WERI-Rb-1 (cell line): ENCODE results near the gene FCGR1A.
"Not testable (repeated sequence)": the region's sequence is repeated elsewhere in the genome, so short reads cannot be mapped to it uniquely, and the experiment has no call there.

Experiments used
- DNase-seq: peaks from one replicate; pipeline ENCODE4 v3.0.0-alpha.2; 2020
- H3K27ac ChIP-seq: fragments of 250-450 bp; sonication (Bioruptor Pico); 2 replicates; pipeline ENCODE4 v1.5.1; 2020; ENCODE audit warnings: mild to moderate bottlenecking, moderate library complexity
- H3K27me3 ChIP-seq: fragments of 250-450 bp; sonication (Bioruptor Pico); 2 replicates; pipeline ENCODE4 v1.5.1; 2021; ENCODE audit warnings: mild to moderate bottlenecking, low read depth, moderate library complexity; ENCODE audit not compliant: insufficient read depth, severe bottlenecking
- H3K36me3 ChIP-seq: fragments of 250-450 bp; sonication (Bioruptor Pico); 2 replicates; pipeline ENCODE4 v1.5.1; 2020; ENCODE audit warnings: mild to moderate bottlenecking, moderate library complexity
- H3K4me3 ChIP-seq: 2 replicates; pipeline ENCODE4 v1.5.1; 2011; ENCODE audit warnings: low read depth, mild to moderate bottlenecking, control low read depth, low read length
- H3K9me3 ChIP-seq: fragments of 250-450 bp; sonication (Bioruptor Pico); 2 replicates; pipeline ENCODE4 v1.5.1; 2021; ENCODE audit warnings: mild to moderate bottlenecking, moderate library complexity; ENCODE audit not compliant: severe bottlenecking

FCGR1A gene

DNA sequence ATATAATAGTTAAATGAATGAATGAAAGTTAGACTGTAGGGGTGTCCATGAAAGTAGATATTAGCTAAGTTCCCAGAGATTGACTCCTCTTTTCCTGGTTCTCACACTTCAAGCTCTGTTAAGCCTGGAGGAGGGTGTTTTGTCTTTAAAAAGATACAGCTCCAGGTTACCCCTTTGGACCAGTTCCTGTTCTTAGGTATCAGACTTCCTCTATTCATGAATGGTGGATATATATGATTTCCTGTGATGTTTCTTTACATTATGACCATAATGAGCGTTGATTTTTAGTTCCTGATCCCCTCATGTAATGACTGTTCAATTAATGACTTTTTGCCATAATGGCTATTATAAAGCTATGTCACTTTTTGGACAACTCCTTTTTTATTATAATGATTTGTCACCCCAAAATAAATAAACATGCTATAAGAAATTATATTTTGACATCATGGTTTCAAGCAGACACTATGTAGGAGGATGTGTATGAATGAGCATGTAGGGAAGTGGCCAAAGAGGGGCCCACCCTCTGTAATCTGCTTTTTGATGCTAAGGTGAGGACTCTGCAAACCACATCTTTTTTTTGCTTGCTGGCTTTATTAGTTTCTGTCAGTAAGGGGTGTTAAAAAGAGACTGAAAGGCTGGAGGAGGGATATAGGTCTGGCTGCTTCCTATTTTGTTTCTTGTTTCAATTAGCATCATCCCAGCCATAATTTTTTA is 18.2 kb upstream of the FCGR1A start:
- H3K4me3 ChIP-seq, H3K9me3 ChIP-seq, H3K36me3 ChIP-seq, DNase-seq, H3K27ac ChIP-seq, H3K27me3 ChIP-seq: not testable (repeated sequence)

- not testable (repeated sequence) for DNase-seq
Measured at GRCh38 chr1:149766241-149766640, 16.3 kb upstream of the FCGR1A start.

GRCh38 chr1:149769216-149769615 is 13.3 kb upstream of the FCGR1A start:
- H3K4me3 ChIP-seq, H3K9me3 ChIP-seq, H3K27me3 ChIP-seq, DNase-seq, H3K27ac ChIP-seq, H3K36me3 ChIP-seq: not testable (repeated sequence)

More at GRCh38 chr1:149766241-149766640, 16.3 kb upstream of the FCGR1A start:
- not testable (repeated sequence) for H3K27me3 ChIP-seq, H3K4me3 ChIP-seq, H3K36me3 ChIP-seq, H3K9me3 ChIP-seq, H3K27ac ChIP-seq

- H3K27ac ChIP-seq, H3K9me3 ChIP-seq, H3K27me3 ChIP-seq, H3K36me3 ChIP-seq, DNase-seq, H3K4me3 ChIP-seq: not testable (repeated sequence)
Measured at GRCh38 chr1:149770661-149771060, 11.8 kb upstream of the FCGR1A start.

DNA sequence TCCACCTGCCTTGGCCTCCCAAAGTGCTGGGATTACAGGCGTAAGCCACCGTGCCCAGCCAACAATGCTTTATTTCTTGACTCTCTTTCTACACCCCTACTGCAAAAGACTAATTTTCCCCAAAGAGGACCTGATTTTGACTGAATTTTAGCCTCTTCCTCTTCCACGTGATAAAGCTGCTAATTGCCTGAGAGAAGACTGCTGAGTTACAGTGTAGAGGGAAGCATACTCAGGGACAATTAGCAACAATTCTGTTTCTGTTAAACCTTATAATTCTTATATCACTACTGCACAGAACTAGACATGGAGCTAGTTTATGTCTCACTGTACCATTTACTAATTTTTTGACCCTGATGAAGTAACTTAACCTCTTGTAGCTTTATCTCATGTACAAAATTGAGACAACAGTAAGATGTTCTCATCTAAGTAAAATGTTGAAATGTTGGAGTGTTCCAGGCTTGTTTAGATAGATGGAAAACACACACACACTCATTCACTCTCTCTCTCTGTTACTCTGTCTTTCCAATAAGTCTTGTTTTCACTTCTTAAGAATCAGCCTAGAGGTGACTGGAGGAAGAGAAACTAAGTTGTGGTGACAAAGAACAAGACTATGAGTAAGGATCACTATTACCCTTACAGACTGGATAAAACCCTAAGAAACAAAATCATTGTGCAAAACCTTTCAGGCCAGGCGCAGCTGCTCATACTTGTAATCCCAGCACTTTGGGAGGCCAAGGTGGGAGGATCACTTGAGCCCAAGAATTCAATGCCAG is 10.7 kb upstream of the FCGR1A start:
- H3K27me3 ChIP-seq, H3K36me3 ChIP-seq, H3K4me3 ChIP-seq, DNase-seq, H3K27ac ChIP-seq, H3K9me3 ChIP-seq: not testable (repeated sequence)

DNA sequence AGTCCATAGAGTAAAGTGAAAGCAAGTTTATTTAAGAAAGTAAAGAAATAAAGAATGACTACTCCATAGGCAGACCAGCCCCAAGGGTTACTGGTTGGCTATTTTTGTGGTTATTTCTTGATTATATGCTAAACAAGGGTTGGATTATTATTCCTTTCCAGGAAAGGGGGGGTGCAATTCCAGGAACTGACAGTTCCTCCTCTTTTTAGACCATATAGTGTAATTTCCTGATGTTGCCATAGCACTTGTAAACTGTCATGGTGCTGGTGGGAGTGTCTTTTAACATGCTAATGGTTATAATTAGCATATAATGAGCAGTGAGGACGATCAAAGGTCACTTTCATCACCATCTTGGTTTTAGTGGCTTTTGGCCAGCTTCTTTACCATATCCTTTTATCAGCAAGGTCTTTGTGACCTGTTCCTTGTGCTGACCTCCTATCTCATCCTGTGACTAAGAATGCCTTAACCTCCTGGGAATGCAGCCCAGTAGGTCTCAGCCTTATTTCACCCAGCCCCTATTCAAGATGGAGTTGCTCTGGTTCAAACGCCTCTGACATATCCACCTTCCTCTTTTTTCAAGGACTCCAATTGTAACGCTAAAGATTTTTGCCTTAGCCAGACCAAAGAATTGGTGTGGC is 6.9 kb upstream of the FCGR1A start:
- DNase-seq, H3K27ac ChIP-seq, H3K9me3 ChIP-seq, H3K27me3 ChIP-seq, H3K36me3 ChIP-seq, H3K4me3 ChIP-seq: not testable (repeated sequence)

GRCh38 chr1:149777084-149777483 is 5.4 kb upstream of the FCGR1A start:
- not testable (repeated sequence) for H3K9me3 ChIP-seq, H3K27me3 ChIP-seq, H3K36me3 ChIP-seq, DNase-seq, H3K27ac ChIP-seq, H3K4me3 ChIP-seq

GRCh38 chr1:149778313-149778712 is 4.2 kb upstream of the FCGR1A start:
- not testable (repeated sequence) for H3K36me3 ChIP-seq, H3K27ac ChIP-seq, DNase-seq, H3K4me3 ChIP-seq, H3K27me3 ChIP-seq, H3K9me3 ChIP-seq

DNA sequence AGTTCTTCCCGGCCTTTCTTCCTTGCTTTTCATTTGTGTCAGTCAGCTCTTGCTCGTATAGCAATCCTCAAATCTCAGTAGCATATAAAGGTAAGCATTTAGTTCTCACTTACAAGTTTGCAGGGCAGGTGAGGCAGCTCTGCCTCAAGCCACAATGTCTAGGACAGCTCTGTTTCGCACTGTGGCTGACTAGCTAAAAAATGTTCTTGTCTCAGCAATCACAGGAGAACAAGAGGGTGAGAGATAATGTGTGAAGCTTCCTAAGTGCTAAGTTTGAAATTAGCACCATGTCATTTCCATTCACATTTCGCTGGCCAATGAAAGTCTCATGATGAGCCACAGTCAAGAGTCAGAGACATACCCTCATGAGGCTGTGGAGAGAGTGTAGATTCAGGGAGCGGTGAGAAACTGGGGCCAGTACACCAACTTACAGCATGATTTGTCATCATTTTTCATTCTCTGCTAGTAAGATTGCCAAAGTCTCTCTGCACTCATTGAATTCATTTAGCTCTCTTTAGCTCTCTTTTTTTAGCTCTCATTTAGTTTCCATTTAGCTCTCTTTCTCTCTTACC is 995 bp upstream of the FCGR1A start:
- not testable (repeated sequence) for DNase-seq, H3K27me3 ChIP-seq

GRCh38 chr1:149783289-149783688 is 795 bp downstream of the FCGR1A start:
- not testable (repeated sequence) for H3K36me3 ChIP-seq, H3K27ac ChIP-seq, H3K27me3 ChIP-seq, DNase-seq, H3K9me3 ChIP-seq, H3K4me3 ChIP-seq

More for the DNA sequence above, 995 bp upstream of the FCGR1A start:
- H3K4me3 ChIP-seq, H3K27ac ChIP-seq, H3K9me3 ChIP-seq, H3K36me3 ChIP-seq: not testable (repeated sequence)

GRCh38 chr1:149783868-149784267 is 1.4 kb downstream of the FCGR1A start:
- not testable (repeated sequence) for H3K4me3 ChIP-seq

DNA sequence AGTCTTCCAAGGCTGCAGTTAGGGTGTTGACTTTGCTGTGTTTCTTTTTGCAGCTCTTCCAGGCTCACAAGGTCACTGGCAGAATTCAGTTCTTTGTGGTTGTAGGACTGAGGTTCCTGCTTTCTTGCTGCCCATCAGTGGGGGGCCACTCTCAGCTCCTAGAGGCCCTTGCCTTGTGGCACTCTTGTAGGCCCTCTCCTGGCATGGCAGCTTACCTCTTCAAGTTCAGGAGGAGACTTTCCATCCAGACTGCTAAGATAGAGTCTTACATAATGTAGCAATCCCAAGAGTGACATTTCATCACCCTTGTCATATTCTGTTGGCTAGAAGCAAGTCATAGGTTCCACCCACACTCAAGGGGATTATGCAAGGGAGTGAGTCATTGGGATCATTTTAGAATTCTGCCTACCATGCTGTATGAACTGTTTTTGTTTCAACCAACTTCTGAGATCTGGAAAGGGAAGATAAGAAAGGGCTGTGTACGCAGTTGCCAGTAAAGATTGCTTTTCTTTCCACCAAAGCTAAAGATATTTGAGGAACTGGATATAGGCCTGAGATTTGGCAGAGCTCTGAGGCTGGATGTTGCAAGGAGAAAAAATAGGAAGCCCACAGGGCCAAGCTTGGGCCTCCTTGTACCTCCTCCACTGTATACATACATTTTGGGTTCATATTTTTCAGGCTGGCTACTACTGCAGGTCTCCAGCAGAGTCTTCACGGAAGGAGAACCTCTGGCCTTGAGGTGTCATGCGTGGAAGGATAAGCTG is 5.4 kb downstream of the FCGR1A start:
- not testable (repeated sequence) for H3K36me3 ChIP-seq, DNase-seq, H3K27ac ChIP-seq, H3K4me3 ChIP-seq, H3K27me3 ChIP-seq, H3K9me3 ChIP-seq

More at GRCh38 chr1:149783868-149784267, 1.4 kb downstream of the FCGR1A start:
- H3K36me3 ChIP-seq, H3K27ac ChIP-seq, H3K9me3 ChIP-seq, H3K27me3 ChIP-seq, DNase-seq: not testable (repeated sequence)
